CD4-positive, CD25-positive, alpha-beta regulatory T cell (primary cell): ENCODE results near the gene BNIP2. TPM values are rescaled to one million over a fixed set of nuclear protein-coding genes. Genes with fewer than 3 reads are reported as not detected.

Experiments
- ATAC-seq, 2 donors: fragments of 150-1000 bp; cut with Tn5 transposase; one replicate each; pipeline ENCODE4 v1.10.0; 2021; ENCODE audit warnings: low read depth in 2 of 2, moderate number of reproducible peaks in 2 of 2, moderate library complexity in 1 of 2
- DNase-seq, 3 donors: peaks; one replicate each; pipeline versions ENCODE4 v3.0.0 to v3.0.0-alpha.2; 2012 to 2022; ENCODE audit warnings: mixed read lengths in 1 of 3
- H3K27ac ChIP-seq: one replicate; pipeline ENCODE4 v1.7.0; 2013; ENCODE audit warnings: mild to moderate bottlenecking, low read length; ENCODE audit not compliant: insufficient read depth, poor library complexity, severe bottlenecking
- H3K27me3 ChIP-seq: one replicate; pipeline ENCODE4 v1.7.0; 2013; ENCODE audit warnings: low read length; ENCODE audit not compliant: control insufficient read depth, insufficient read depth
- H3K36me3 ChIP-seq: one replicate; pipeline ENCODE4 v1.7.0; 2013; ENCODE audit warnings: mild to moderate bottlenecking, low read length, moderate library complexity; ENCODE audit not compliant: control insufficient read depth, insufficient read depth
- H3K4me1 ChIP-seq: 2 replicates; pipeline ENCODE4 v1.7.0; 2013; ENCODE audit warnings: mild to moderate bottlenecking, low read length; ENCODE audit not compliant: insufficient read depth, control insufficient read depth, poor library complexity, severe bottlenecking
- H3K4me3 ChIP-seq: one replicate; pipeline ENCODE4 v1.7.0; 2013; ENCODE audit warnings: low read depth, mild to moderate bottlenecking, low read length, moderate library complexity
- H3K9me3 ChIP-seq, 2 experiments: 1 replicate in 1 of 2; 2 replicates in 1 of 2; pipeline ENCODE4 v1.7.0; 2013; ENCODE audit warnings: low read length in 2 of 2, mild to moderate bottlenecking in 1 of 2, moderate library complexity in 1 of 2; ENCODE audit not compliant: control insufficient read depth in 2 of 2
- H3K27ac Mint-ChIP-seq, 3 donors: one replicate each; pipeline ENCODE4 v1.8.0; 2020 to 2022; ENCODE audit warnings: mild to moderate bottlenecking in 3 of 3, mixed read lengths in 3 of 3, moderate library complexity in 2 of 3
- H3K27me3 Mint-ChIP-seq: one replicate; pipeline ENCODE4 v1.8.0; 2022; ENCODE audit warnings: mild to moderate bottlenecking, mixed read lengths
- H3K36me3 Mint-ChIP-seq: one replicate; pipeline ENCODE4 v1.8.0; 2020; ENCODE audit warnings: mixed read lengths
- H3K4me1 Mint-ChIP-seq, 4 donors: one replicate each; pipeline ENCODE4 v1.8.0; 2020 to 2022; ENCODE audit warnings: mixed read lengths in 4 of 4, mild to moderate bottlenecking in 1 of 4
- H3K4me3 Mint-ChIP-seq, 4 donors: one replicate each; pipeline ENCODE4 v1.8.0; 2020 to 2022; ENCODE audit warnings: mild to moderate bottlenecking in 4 of 4, mixed read lengths in 4 of 4, moderate library complexity in 3 of 4
- H3K9me3 Mint-ChIP-seq, 7 donors: one replicate each; pipeline ENCODE4 v1.8.0; 2020 to 2022; ENCODE audit warnings: mixed read lengths in 7 of 7, mild to moderate bottlenecking in 3 of 7, moderate library complexity in 2 of 7
- polyA plus RNA-seq, 4 donors: library from polyadenylated mRNA; unstranded; fragments of 300-500 nt; fragmentation: Illumina TruSeq; gene quantifications; one replicate each; pipeline ENCODE4 v1.2.3, GENCODE V29; 2021
- total RNA-seq: library from RNA; stranded (reverse); gene quantifications from one replicate; pipeline ENCODE4 v1.2.3, GENCODE V29; 2022

BNIP2 gene
- total and polyA plus RNA-seq, 5 donors from 2014 or later, result 88.6 to 103 (median 95.0) TPM

DNA sequence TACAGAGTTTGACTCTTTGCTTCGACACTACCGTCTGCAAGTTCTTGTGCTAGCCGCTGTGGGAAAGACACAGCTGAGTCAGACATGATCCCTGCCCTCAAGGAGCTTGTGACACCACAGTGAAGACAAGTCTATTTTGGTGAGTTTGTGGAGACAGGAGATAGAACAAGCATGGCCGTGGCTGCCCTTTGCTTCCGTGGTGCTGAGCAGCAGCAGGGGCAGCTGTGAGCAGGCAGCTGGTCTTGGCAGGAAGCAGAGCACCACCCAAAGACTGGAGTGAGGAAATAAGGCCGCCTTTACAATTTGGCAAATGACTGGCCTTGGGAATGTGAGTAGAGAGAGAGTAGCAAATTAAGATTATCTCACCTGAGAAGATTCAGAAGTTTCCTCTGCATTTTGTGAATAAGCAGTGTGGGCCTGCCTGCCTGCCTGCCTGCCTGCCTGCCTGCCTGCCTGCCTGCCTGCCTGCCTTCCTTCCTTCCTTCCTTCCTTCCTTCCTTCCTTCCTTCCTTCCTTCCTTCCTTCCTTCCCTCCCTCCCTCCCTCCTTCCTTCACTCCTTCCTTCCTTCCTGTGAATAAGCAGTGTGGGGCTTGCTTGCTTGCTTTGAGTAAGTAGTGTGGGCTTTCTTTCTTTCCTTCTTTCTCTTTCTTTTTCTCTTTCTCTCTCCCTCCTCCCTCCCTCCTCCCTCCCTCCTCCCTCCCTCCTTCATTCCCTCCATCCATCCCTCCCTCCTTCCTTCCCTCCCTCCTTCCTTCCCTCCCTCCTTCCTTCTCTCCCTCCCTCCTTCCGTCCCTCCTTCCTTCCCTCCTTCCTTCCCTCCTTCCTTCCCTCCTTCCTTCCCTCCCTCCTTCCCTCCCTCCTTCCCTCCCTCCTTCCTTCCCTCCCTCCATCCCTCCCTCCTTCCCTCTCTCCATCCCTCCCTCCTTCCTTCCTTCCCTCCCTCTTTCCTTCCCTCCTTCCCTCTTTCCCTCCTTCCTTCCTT lies 79.1 kb downstream of the BNIP2 start:
- Histone ChIP-seq H3K36me3 (no peaks in the 10 kb centered on the region), H3K4me3 (no peak overlapping the region), H3K4me1 (no peaks in the 10 kb centered on the region), H3K27ac (no peak overlapping the region), H3K27me3 (no peaks in the 10 kb centered on the region), H3K9me3 (no peaks in the 10 kb centered on the region)
- Mint-ChIP-seq H3K27me3 (peaks cover 32% of the 10 kb centered on the region), H3K4me1 (peaks cover 0 to 6% (median 3%) of the 10 kb centered on the region in 4 donors), H3K4me3 (no peak overlapping the region), H3K27ac (no peak overlapping the region), H3K9me3 (peaks cover 0 to 10% (median 3%) of the 10 kb centered on the region in 7 donors), H3K36me3 (no peaks in the 10 kb centered on the region)
- no peak for ATAC-seq
- no peak for DNase-seq

Other genes starting within 250 kb of the BNIP2 start
- gene GCNT3, start 77.5 kb downstream of the BNIP2 start, total RNA-seq, result not detected
- gene GCNT3, start 77.5 kb downstream of the BNIP2 start, polyA plus RNA-seq, result under 1 TPM in 1 of 4 donors, not detected in 3; 0.32 TPM
- gene GTF2A2, start 31.8 kb downstream of the BNIP2 start, total RNA-seq, result 61.5 TPM
- gene GTF2A2, start 31.8 kb downstream of the BNIP2 start, polyA plus RNA-seq, result 100 to 1,000 TPM; 119 to 174 (median 135) TPM